Dedifferentiated amniotic fluid mesenchymal stem cell (primary cell): ENCODE data around the gene SEZ6L.

Experiments used
- DNase-seq: peaks from one replicate; pipeline ENCODE4 v3.0.0-alpha.2; 2016; ENCODE audit errors: extremely low spot score

The SEZ6L gene

DNA sequence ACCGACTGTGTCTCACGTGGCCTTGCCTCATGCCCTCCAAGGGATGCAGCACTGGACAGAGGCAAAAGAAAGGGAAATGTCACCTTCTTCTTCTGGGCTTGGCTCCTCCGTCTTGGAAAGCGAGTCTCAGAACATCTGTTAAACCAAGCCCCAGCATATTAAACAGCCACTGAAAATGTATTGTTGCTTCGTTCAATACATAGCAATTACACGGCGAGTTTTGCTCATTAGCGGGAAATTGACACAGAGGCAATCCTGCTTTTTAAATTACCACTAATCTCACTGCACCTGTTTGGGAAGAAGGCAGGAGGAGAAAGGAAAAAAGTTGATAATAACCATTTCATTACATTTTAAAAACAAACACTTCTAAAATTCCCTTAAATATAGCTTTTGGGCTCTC, 72.1 kb downstream of the SEZ6L start:
- DNase-seq = no peak

DNA sequence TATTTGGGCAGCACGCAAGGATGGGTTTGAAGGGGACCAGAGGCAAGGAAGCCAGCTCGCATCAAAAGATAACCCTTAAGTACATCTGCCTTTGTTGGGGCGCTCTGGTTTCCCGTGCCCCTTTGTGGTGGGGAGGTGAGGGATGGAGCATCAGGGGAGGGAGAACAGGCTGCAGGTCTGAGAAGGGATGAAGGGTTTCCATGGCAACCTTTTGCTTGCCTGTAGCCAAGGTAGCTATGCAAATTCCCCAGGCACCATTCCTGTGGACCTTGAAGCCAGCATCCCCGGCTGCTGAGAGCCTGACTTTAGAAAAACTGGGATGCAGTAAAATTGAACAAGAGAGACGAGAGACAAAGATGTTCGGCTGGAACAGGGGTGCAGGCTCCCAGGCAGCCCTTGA, 75.7 kb downstream of the SEZ6L start:
- DNase-seq = no peak

DNA sequence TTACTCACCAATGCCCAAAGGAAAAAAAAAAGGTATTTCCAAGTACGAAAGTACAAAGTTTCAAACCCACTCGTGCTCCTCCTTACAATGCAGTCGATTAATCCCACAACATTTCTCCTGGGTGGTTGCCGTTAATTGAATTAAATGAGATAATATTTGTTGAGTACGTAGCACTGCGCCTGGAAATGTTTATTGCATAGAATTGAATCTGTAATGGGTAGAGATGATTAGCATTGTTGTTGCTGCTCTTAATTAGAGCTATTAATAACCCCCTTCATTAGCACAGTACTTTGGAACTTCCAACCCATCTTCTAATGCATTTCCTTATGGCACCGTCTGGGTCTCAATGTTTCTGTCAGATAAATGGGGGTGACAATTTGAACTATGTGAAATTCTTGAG, 77.3 kb downstream of the SEZ6L start:
- no peak for DNase-seq

DNA sequence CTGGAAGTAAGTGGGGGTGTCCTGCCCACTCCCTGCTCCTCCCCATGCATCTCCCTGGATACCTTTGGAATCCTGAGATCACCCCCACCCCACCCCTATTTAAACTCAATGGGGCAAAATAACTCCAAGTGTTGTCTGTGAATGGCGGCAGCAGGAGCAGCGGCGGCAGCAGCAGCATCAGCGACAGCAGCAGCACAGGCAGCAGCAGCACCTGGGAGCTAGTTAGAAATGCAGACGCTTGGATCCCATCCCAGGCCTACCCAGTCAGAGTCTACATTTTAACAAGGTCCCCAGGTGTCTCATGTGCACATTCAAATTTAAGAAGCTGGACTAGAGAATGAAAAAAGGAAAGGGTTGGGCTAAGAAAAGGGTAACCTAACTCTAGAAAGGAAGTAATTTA, 82.6 kb downstream of the SEZ6L start:
- no peak for DNase-seq

DNA sequence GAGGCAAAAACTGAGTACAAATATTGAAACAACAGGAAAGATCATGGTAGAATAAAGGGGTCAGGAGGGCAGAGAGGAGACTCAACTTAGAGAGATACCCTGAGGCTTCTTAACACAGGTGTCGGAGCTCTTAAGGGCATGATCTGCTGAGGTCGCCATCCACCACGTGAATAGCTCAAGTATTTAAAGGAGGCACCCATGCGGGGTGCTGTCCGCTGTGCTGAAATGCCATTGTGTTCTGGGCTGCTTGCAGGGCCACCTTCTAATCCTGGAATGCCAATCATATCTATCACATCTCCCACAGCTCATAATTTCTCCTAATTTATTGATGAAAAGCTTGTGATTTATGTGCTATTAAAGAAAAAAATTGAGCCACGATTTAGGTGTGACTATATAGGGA, 90.2 kb downstream of the SEZ6L start:
- no peak for DNase-seq

DNA sequence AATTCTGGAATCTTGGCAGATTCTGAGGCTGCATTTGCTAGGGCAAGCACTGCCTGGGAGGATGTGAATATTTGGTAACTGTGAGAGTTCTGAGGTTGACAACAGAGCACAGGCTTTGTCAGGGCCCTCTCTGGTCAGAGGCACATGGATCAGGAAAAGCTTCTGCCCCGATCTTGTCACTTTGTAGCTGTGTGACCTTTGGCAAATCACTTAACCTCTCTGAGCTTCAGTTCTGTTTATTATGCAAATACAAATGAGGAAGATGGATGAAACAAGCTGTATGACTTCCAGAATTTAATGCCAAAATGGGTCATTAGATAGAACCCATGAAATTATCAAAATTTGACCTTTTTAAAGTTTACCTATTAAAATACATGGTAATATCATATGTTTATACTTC, 94.9 kb downstream of the SEZ6L start:
- no peak for DNase-seq

DNA sequence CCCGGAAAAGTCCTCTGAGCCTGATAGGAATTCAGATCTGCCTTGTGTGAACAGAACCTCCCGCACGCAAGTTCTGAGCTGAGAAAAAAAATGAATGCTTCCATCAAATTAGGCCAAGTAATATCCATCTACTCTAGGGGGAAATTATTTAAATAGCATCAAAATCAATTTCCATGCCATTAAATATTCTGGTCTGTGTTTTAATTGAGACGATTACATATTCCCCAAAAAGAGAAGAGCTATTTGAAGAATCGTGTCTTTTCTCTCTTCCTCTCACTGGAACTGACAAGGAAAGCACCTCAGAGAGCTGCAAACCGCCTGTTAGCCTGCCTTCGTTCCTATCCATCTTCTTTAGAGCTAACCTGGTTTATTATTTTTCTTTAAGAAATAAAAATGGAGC, 96.0 kb downstream of the SEZ6L start:
- no peak for DNase-seq

DNA sequence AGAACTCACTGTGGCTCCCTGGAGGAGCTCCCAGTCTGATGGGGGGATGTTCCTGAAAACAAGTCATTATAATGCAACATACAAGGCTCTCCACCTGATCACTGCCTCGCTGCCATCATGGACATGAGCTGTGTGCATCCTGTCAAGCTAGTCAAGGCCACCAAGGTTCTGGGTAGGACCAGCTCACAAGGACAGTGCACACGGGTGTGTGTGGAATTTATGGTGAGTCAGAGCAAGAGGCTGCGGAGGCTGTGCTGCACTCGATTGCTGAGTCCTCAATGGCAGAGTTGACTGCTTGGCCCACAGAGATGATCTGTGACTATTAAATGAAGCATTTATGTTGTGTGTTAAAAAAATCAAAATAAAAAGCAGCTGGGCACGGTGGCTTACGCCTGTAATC, 96.6 kb downstream of the SEZ6L start:
- no peak for DNase-seq

DNA sequence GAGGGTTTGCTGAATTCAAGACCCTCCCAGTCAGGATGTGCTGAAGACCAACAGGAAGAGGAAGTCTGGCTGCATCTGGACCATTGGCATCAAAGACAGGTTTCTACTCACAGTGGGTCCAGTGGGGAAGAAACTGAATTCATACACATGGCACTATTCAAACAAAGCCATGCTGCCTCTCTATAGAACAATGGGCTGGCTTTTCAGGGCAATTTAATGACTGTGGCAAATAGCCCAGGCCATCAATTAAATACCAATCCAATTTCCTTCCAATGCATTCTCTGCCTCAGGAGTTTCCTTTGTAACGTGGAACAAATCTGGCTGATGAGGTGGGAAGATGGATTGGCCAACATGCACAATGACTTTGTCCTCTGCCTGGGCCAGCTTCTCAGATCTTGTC, 98.6 kb downstream of the SEZ6L start:
- no peak for DNase-seq

DNA sequence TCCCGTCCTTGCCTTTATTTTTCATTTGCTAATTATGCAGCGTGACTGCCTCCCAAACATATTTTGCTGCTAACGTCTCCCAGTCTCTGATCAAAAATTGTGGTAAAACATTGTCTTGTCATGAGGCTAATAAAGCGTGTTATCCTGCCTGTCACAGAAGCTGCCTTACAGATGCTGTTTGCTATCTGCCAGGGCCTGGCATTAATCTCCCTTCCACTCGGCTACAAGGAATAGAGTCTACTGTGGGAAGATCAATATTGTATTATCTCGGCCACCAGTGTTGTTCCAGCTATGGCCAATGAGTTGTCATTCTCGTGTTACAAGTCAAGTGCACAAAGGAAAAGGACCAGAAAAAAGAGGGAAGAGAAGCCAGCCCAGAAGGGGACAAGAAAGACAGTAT, 100.3 kb downstream of the SEZ6L start:
- no peak for DNase-seq

DNA sequence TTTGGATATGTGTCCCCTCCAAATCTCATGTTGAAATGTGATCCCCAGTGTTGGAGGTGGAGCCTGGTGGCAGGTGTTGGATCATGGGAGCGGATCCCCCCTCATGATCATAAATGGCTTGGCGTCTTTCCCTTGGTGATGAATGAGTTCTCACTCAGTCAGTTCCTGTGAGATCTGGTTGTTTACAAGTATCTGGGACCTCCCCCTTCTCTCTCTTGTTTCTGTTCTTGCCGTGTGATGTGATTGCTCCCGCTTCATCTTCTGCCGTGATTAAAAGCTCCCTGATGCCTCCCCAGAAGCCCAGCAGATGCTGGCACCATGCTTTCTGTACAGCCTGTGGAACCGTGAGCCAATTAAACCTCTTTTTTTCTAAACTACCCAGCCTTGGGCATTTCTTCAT, 102.2 kb downstream of the SEZ6L start:
- no peak for DNase-seq

DNA sequence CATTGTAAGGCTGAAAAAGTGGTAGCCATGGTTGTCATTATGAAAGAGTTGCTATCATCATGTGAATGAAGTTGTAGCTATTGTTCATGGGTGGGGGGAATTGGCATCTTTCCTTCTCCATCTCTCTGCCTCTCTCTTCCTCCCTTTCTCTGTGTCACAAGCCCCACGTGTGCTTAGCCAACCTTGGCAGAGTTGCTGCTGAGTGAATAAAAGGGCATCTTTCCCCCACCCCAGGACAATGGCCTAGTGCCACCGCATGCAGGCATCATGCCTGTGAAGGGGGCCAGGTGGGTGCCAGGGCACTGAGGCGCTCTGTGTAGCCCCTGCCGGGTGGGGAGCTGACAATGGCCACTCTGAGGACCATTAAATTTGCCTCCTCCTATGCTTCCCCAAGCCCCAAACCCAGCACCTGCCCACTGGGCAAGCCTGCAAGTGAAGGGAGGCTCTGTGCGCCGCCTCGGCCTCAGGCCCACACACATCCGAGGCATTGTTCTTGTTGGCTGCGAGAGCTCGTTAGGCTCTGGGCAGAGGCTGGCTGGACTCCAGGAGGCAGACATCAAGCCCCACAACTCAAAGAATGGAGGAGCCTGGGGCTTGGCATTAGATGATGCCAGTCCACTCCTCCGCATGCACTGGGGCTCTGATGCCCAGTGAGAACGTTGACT, 103.9 kb downstream of the SEZ6L start:
- no peak for DNase-seq

DNA sequence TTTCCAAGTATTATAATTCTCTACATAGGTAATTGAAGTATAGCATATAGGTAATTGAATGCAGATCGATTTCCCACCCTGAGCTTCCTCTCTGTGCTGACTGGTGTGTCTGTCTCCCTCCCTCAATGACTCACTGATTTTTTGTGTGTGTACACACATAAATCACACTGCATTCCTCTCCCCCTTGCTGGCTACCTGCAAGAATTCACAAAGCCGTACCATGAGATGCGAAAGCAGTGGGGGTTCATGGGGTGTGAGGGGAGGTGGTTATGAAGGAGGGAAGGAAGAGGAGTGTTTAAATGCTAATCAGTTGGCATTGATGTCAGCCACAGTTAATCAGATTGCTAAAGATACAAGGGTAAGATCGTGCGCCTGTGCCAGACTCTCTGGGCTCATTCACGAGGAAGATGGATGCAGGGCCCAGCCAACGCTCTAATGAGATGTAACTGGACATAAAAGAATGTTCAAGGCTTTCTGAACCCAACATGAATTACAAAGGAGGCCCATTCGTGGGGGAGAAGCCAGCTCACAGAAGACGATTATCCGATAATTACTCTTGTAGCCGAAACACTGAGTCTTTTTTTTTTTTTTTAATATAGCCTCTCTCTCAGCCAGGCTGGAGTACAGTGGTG, 107.4 kb downstream of the SEZ6L start:
- DNase-seq = no peak

DNA sequence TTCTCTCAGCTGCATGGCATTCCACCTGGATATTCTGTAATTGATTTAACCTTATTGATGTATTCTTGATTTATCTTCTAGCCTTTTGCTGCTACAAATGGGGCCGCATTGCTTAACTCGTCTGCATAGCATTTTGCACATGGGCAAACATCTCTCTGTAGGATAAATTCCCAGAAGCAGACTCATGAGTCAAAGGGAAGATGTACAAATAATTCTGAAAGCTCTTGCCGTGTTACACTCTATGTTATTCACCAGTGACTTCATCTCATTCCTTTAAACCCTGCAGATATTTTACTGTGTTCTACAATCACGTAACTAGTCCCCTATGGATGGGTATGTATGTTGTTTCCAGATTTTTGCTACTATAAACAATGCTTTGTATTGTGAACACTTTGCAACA, 112.7 kb downstream of the SEZ6L start:
- DNase-seq = no peak

DNA sequence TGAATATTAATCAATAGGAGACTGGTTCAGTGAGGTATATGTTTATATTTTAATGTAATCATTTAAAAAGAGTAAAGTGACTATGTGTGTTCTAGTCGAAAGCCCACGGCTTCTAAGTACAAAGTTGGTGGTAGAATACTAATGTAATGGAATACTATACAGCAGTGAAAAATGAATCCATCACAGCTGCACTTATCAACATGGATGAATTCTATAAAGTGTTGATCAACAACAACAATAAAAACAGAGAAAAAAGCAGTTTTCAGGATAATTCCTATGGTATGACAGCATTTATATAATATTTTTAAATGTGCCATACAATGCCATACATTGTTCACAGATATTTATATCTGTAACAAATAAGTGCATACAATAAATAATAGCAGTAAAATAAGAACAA, 114.1 kb downstream of the SEZ6L start:
- DNase-seq = no peak

DNA sequence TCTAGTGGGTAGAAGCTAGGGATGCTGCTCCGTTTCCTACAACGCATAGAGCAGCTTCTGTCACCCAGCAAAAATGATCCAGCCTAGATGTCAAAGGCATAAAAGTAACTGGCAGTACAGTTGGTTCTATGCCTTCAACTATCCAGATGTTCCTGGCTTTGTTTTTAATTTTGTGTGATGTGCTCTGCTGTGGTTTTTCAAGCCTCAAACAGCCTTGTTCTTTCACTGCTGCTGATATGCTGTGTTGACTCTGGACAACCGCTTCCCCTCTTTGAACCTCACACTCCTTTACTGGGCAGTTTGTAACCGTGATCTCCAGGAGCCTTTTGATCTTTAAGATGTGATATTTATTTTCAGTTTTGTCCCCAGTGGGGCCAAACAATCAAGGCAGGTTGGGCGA, 116.4 kb downstream of the SEZ6L start:
- no peak for DNase-seq

DNA sequence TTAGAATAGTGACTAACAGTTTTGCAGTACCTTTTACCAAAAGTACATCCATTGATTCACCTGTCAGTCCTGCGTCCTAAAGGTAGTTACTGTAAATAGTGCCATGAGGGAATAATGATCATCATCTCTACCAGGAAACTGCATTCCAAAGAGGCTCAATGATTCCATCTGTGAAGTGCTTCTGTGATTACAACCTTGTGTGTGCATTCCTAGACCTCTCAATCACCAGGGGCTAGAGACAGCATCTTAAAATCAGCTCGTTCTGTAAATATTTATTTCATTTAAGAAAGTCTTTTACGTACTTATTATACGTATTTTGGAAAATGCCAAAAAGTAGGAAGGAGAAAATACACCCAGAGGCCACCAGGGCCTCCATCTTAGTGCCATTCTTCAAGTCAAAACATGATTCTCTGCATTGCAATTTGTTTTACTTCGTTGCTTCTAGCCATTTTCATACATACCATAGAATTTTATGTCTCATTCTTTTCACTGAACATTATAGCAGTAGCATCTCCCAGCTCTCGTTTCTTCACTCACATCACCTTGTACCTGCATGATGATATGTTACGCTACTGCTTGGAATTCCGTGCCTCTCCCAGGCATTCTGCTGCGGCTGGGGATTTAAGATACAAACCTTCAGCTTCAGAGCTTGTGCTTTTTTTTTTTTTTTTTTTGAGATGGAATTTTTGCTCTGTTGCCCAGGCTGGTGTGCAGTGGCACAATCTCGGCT, 117.0 kb downstream of the SEZ6L start:
- no peak for DNase-seq

DNA sequence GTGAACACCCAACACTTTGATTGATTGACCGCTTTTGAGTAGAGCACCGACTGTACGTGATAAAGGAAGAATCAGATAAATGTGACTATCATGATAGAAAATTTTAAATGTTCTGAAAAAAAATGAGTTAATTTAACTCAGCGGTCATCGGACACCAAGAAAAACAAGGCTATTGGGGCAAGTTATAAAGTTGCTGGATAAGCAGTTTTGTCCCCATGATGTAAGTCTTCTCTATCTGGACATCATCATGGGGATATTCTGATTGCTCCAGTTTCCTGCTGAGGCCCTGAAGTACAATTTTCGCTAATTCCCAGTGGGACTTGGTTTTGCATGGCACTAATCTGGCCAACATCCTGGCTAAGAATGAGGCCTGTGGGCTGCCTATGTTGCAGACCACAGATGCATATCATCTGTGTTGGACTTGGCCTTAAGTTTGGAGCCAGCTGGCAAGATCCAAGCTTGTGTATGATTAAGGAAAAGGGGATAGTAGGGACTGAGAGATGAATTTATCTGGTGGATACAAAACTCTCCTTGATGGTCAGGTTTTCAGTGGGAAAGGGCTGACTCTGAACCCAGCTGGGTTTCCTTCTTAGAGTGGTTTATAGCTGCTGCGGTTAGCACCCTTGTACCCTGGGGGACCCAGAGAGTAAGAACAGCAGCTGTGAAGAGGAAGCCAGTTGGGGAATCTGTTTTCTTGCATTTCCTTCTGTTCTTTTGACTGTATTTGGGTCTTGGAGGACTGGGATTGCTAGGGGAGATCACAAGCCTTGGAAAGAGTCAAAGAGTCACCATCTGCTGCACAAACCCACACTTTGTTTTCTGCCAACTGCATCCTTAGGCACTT, 118.3 kb downstream of the SEZ6L start:
- no peak for DNase-seq

DNA sequence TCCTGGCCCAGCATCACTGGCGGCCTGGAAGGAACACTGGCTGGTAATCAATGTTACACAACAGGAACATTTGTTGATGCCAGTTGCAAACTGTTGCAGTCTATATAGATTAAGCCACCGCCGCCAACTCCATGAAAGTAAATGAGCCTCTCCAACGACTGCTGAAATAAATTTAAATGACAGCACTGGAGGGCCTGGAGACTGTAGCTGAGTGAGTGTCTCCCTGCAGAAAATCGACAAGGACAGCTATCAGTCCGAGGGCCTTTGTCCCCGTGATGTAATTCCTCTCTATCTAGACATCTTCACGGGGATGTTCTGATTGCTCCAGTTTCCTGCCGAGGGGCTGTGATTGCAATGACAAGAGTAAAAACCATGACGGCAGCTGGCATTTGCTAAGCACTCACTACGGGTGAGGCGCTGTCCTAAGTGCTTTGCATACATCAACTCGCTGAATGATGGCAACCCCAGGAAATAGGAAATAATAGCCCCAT, 120.4 kb downstream of the SEZ6L start:
- DNase-seq = no peak

DNA sequence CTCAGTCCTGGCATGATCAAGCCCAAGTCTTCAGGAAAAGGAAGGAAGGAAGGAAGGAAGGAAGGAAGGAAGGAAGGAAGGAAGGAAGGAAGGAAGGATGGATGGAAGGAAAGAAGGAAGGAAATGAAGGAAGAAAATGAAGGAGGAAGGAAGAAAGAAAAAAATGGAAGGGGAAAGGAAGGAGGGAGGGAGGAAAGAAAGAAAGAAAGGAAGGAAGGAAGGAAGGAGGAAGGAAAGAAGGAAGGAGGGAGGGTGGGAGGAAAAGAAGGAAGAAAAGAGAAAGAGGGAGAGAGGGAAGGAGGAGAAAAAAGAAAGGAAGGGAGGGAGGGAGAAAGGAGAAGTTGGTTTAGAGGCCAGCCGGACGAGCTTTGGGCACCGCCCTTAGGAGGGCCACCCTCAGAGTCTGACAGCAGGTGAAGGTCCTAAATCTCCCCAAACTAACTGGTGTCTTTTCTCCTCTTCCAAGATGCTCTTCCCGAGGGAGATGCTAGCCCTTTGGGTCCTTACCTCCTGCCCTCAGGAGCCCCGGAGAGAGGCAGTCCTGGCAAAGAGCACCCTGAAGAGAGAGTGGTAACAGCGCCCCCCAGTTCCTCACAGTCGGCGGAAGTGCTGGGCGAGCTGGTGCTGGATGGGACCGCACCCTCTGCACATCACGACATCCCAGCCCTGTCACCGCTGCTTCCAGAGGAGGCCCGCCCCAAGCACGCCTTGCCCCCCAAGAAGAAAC, 122.8 kb downstream of the SEZ6L start:
- no peak for DNase-seq

DNA sequence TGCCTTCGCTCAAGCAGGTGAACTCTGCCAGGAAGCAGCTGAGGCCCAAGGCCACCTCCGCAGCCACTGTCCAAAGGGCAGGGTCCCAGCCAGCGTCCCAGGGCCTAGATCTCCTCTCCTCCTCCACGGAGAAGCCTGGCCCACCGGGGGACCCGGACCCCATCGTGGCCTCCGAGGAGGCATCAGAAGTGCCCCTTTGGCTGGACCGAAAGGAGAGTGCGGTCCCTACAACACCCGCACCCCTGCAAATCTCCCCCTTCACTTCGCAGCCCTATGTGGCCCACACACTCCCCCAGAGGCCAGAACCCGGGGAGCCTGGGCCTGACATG, 123.4 kb downstream of the SEZ6L start:
- DNase-seq = no peak
